GM23338 (cell line): Measurements from ENCODE around the gene FXYD5. TPM values are rescaled to one million over a fixed set of nuclear protein-coding genes. Genes with fewer than 3 reads are reported as not detected.

ENCODE experiments used
- ATAC-seq: fragments of 200-7000 bp; cut with Tn5 transposase; 3 replicates; pipeline ENCODE4 v1.9.1; 2020
- DNase-seq: peaks from one replicate; pipeline ENCODE4 v3.0.0-alpha.2; 2015; ENCODE audit warnings: low spot score
- H2AFZ ChIP-seq: fragments of 200-600 bp; sonication (generic); 2 replicates; pipeline ENCODE4 v1.8.0; 2016; ENCODE audit warnings: antibody characterized with exemption, mild to moderate bottlenecking, moderate library complexity
- H3F3A ChIP-seq: fragments of 200-600 bp; sonication (generic); replicated peaks from 2 replicates; pipeline ENCODE4 v1.8.0; 2017; ENCODE audit warnings: antibody characterized with exemption, mixed run types, low read depth
- H3K27ac ChIP-seq: fragments of 200-600 bp; sonication (generic); 2 replicates; pipeline ENCODE4 v1.6.1; 2016; ENCODE audit warnings: low read depth
- H3K27me3 ChIP-seq: fragments of 200-600 bp; sonication (generic); 2 replicates; pipeline ENCODE4 v1.8.0; 2016; ENCODE audit warnings: mild to moderate bottlenecking, mixed run types, moderate library complexity; ENCODE audit not compliant: insufficient read depth
- H3K36me3 ChIP-seq: fragments of 200-600 bp; sonication (generic); 2 replicates; pipeline ENCODE4 v1.8.0; 2016; ENCODE audit warnings: mild to moderate bottlenecking; ENCODE audit not compliant: insufficient read depth
- H3K4me1 ChIP-seq: fragments of 200-600 bp; sonication (generic); 2 replicates; pipeline ENCODE4 v1.8.0; 2016; ENCODE audit warnings: mild to moderate bottlenecking, moderate library complexity; ENCODE audit not compliant: insufficient read depth
- H3K4me2 ChIP-seq: fragments of 200-600 bp; sonication (generic); 2 replicates; pipeline ENCODE4 v1.7.1; 2017; ENCODE audit warnings: mixed run types
- H3K4me3 ChIP-seq: fragments of 200-600 bp; sonication (generic); 2 replicates; pipeline ENCODE4 v1.6.1; 2016; ENCODE audit warnings: mixed run types
- H3K79me2 ChIP-seq: fragments of 200-600 bp; sonication (generic); replicated peaks from 2 replicates; pipeline ENCODE4 v1.8.0; 2017; ENCODE audit warnings: mild to moderate bottlenecking; ENCODE audit not compliant: insufficient read depth
- H3K9me2 ChIP-seq: fragments of 200-600 bp; sonication (generic); 2 replicates; pipeline ENCODE4 v1.8.0; 2017; ENCODE audit not compliant: insufficient read depth
- H4K20me1 ChIP-seq: fragments of 200-600 bp; sonication (generic); replicated peaks from 2 replicates; pipeline ENCODE4 v1.8.0; 2017; ENCODE audit warnings: mild to moderate bottlenecking; ENCODE audit not compliant: insufficient read depth
- H3K27ac Mint-ChIP-seq: 2 replicates; pipeline ENCODE4 v1.8.0; 2020; ENCODE audit warnings: inconsistent platforms, mild to moderate bottlenecking, moderate library complexity, mixed read lengths
- H3K27me3 Mint-ChIP-seq: 3 replicates; pipeline ENCODE4 v1.8.0; 2022; ENCODE audit warnings: low read depth, mild to moderate bottlenecking, moderate library complexity, mixed read lengths, inconsistent platforms; ENCODE audit not compliant: insufficient read depth, poor library complexity
- H3K36me3 Mint-ChIP-seq: 3 replicates; pipeline ENCODE4 v1.8.0; 2021; ENCODE audit warnings: low read depth, mild to moderate bottlenecking, inconsistent platforms, moderate library complexity, mixed read lengths
- H3K4me1 Mint-ChIP-seq: 3 replicates; pipeline ENCODE4 v1.8.0; 2020; ENCODE audit warnings: mild to moderate bottlenecking, inconsistent platforms, mixed read lengths
- H3K4me3 Mint-ChIP-seq: 3 replicates; pipeline ENCODE4 v1.8.0; 2021; ENCODE audit warnings: moderate library complexity, mild to moderate bottlenecking, inconsistent platforms, mixed read lengths
- H3K9me3 Mint-ChIP-seq: 3 replicates; pipeline ENCODE4 v1.8.0; 2020; ENCODE audit warnings: moderate library complexity, mild to moderate bottlenecking, inconsistent platforms, mixed read lengths
- EZH2 ChIP-seq: fragments of 200-600 bp; sonication (generic); IDR thresholded peaks from one replicate; pipeline ENCODE4 v1.8.0; 2017; ENCODE audit warnings: antibody characterized with exemption, mild to moderate bottlenecking, low read depth; ENCODE audit not compliant: unreplicated experiment
- POLR2AphosphoS5 ChIP-seq: IDR thresholded peaks from 2 replicates; pipeline ENCODE4 v1.6.1; 2016; ENCODE audit warnings: antibody characterized with exemption, low read depth
- ZNF462 ChIP-seq: fragments of 250-450 bp; sonication (Bioruptor Pico); IDR thresholded peaks from 2 replicates; pipeline ENCODE4 v1.5.0; 2020; ENCODE audit warnings: mild to moderate bottlenecking, moderate library complexity
- polyA plus RNA-seq: library from polyadenylated mRNA; unstranded; fragments of >200 nt; fragmentation: Nextera tagmentation; extraction: Ambion mirVana; gene quantifications from 2 replicates; pipeline ENCODE4 v1.2.1, GENCODE V29; 2016
- total RNA-seq: library from RNA; depleted of rRNA; stranded (reverse); fragments of >200 nt; shearing (Covaris generic); gene quantifications from 2 replicates; pipeline ENCODE4 v1.2.3, GENCODE V29; 2014

Gene FXYD5
- total and polyA plus RNA-seq, 2 experiments from 2014 or later: 97.7 to 233 TPM

- Mint-ChIP-seq H3K4me3 (peak overlapping the region; percentile 5; the same call in 2 of the 3 replicates), H3K27me3 (peaks cover 6% of the 10 kb centered on the region), H3K4me1 (peaks cover 22% of the 10 kb centered on the region; the same call in 2 of the 3 replicates), H3K27ac (no peak overlapping the region), H3K36me3 (no peaks in the 10 kb centered on the region), H3K9me3 (no peaks in the 10 kb centered on the region)
- no peaks in the 10 kb centered on the region for H3K27me3 ChIP-seq
- H3F3A ChIP-seq: no peaks in the 10 kb centered on the region
- peak; percentile 64 for DNase-seq
- no peaks in the 10 kb centered on the region for H3K79me2 ChIP-seq
- H3K9me2 ChIP-seq: no peaks in the 10 kb centered on the region
- peak; percentile 64 for ATAC-seq
- no peaks in the 10 kb centered on the region for H3K36me3 ChIP-seq
- no peak overlapping the region for H2AFZ ChIP-seq
- H3K4me3 ChIP-seq: peak overlapping the region; percentile 37; the same call in 1 of the 2 replicates
- H3K4me2 ChIP-seq: peak overlapping the region; percentile 67; the same call in 1 of the 2 replicates
- H3K27ac ChIP-seq: no peak overlapping the region
- H4K20me1 ChIP-seq: no peaks in the 10 kb centered on the region
- peaks cover 9% of the 10 kb centered on the region for H3K4me1 ChIP-seq
- TF ChIP-seq ZNF462 (CRISPR knock-in tag) (no peak), POLR2AphosphoS5 (peak; percentile 62)
Observed at GRCh38 chr19:35124098-35125060, 30.2 kb upstream of the FXYD5 start.

- H3K4me1 ChIP-seq: peaks cover 7% of the 10 kb centered on the region
- H3K4me3 ChIP-seq: no peak overlapping the region
- no peaks in the 10 kb centered on the region for H3K27me3 ChIP-seq
- Mint-ChIP-seq H3K36me3 (no peaks in the 10 kb centered on the region), H3K4me1 (peaks cover 18% of the 10 kb centered on the region; the same call in 2 of the 3 replicates), H3K27me3 (peaks cover 4% of the 10 kb centered on the region), H3K9me3 (no peaks in the 10 kb centered on the region), H3K4me3 (no peak overlapping the region), H3K27ac (no peak overlapping the region)
- H3K36me3 ChIP-seq: no peaks in the 10 kb centered on the region
- no peak for TF ChIP-seq EZH2
- no peaks in the 10 kb centered on the region for H3K9me2 ChIP-seq
- H3K4me2 ChIP-seq: no peak overlapping the region
- ATAC-seq (no peak), DNase-seq (no peak)
- no peaks in the 10 kb centered on the region for H3K79me2 ChIP-seq
- H3K27ac ChIP-seq: no peak overlapping the region
- no peaks in the 10 kb centered on the region for H4K20me1 ChIP-seq
- no peaks in the 10 kb centered on the region for H3F3A ChIP-seq
- no peak overlapping the region for H2AFZ ChIP-seq
Observed at GRCh38 chr19:35125270-35125717, 29.2 kb upstream of the FXYD5 start.
